Endothelial cell of hepatic sinusoid (primary cell): Measurements from ENCODE around the gene ACSF3.

Experiments used
- in situ Hi-C: cut with HindIII; loops from 2 replicates; pipeline ENCODE4 v1.10.0; 2017; ENCODE audit warnings: low sequenced_read_pairs

The ACSF3 gene

GRCh38 chr16:89140981-89141883 lies 47.6 kb downstream of the ACSF3 start:
- in situ Hi-C loops = loop anchor here (10.0 kb wide), 1 partner anchor 116 kb away; no protein-coding TSS in a partner anchor

- in situ Hi-C loops = loop anchor here (10.0 kb wide), 1 partner anchor 117 kb away; no protein-coding TSS in a partner anchor
Measured at GRCh38 chr16:89141884-89142267, 48.2 kb downstream of the ACSF3 start.

GRCh38 chr16:89142474-89143195 lies 49.0 kb downstream of the ACSF3 start:
- in situ Hi-C loops = loop anchor here (10.0 kb wide), 1 partner anchor 118 kb away; no protein-coding TSS in a partner anchor

- in situ Hi-C loops = loop anchor here (10.0 kb wide), 1 partner anchor 118 kb away; no protein-coding TSS in a partner anchor
Measured at GRCh38 chr16:89143201-89143741, 49.6 kb downstream of the ACSF3 start.

DNA sequence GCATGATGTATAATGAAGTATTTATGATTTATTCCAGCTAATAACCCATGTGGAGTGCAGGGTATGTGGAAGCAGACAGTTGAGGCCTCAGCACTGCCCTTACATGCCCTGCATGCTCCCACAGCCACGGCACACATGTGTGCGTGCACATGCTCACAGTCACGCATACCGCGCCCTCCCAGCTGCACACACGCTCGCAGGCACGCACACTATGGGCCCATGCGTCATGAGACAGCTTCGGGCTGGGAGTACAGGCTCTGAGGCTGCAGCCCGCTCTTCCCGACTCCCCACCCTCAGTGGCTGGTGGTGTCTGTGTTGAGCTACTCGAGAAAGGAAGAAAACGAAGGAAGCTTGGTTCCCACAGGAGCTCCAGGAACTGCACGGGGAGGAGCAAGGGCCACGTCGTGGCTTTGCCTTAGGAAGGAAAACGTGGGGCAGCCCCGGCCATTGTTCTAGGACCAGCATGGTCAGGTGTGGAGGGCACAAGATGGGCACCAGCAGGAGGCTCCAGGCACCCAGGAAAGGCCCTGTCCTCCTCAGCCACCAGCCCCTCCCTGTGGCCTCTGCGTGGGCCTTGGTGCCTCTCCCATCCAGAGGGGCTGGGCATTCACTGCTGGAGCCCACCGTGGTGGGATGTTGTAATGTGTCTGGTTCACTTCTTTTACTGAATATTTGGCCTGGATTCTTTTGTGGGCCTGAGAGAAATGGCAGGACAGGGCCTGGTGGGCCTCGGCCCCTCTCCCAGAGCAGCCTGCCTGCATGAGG lies 50.4 kb downstream of the ACSF3 start:
- in situ Hi-C loops = loop anchor here (10.0 kb wide), 1 partner anchor 119 kb away; no protein-coding TSS in a partner anchor

GRCh38 chr16:89144681-89145080 lies 51.0 kb downstream of the ACSF3 start:
- in situ Hi-C loops = loop anchor here (10.0 kb wide), 1 partner anchor 120 kb away; no protein-coding TSS in a partner anchor

GRCh38 chr16:89145406-89146161 lies 51.9 kb downstream of the ACSF3 start:
- in situ Hi-C loops = loop anchor here (10.0 kb wide), 1 partner anchor 121 kb away; no protein-coding TSS in a partner anchor

DNA sequence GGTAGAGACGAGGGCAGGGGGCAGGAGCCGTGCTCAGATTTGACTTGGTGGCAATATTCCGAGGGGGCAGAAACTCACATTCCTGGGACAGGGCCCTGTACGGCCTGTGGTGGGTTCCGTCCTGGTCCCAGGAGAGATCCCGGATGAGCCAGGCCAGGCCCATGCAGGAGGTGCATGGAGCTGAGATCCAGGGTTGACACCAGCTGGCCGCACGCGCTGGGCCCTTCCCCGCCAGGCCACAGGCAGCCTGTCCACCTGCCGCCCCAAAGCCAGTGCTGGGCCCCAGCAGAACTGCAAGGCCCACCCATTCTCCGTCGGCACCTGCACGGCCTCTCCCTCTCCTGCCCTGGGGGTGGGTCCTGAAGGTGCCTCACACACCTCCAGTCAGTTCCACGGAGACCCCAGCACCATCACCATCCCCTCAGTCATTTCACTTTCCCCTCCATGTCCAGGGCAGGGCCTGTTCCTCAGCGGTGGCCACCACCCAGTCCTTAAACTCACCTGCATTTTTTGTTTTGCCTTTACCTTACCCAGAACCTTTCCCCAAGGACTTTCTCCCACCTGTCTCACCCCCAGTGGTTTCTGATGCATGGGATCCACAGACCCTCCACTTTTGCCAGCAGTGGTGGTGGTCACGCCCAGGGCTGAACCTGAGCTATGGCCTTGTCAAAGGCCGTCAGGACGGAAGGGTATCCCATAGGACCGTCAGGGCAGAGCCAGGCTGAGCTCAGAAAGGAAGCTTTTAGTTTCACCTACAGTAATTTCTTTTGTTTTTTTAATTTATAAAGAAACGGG lies 52.8 kb downstream of the ACSF3 start:
- in situ Hi-C loops = loop anchor here (10.0 kb wide), 1 partner anchor 122 kb away; no protein-coding TSS in a partner anchor

GRCh38 chr16:89147085-89147817 lies 53.6 kb downstream of the ACSF3 start:
- in situ Hi-C loops = loop anchor here (10.0 kb wide), 1 partner anchor 122 kb away; no protein-coding TSS in a partner anchor

GRCh38 chr16:89149386-89149785 lies 55.7 kb downstream of the ACSF3 start:
- in situ Hi-C loops = loop anchor here (10.0 kb wide), 1 partner anchor 125 kb away; no protein-coding TSS in a partner anchor

DNA sequence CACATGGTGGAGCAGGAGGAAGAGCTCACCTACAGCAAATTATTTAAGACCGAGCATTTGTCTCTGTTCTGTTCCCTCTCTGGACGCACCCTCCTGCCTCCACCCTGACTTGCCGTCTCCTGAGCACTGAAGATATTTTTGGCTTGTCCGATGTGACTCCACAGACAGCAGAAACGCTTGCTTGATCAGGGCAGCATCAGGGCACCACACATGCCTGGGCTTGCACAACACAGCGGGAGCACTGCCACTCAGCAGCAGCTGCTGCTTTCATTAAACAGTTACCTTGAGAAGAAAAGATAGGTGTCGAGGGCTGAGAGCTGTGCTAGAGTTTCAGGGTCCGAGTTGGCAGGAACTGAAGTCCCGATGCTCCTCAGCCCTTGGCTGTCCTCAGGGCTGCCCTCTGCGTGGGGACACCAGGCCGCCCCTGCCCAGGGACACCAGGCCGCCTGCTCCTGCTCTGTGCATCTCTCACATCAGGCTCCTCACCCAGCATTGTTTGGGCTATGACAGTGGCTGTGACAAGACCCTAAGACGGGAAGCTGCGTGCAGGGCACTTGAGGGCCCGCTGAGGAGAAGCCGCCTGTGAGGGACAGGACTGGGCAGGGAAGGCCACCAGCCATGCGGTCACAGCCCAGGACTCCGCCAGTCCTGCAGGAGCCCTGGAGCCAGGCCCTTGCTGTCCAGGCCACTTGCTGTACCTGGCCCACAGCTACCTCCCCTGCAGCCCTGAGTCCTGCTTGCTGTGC lies 56.6 kb downstream of the ACSF3 start:
- in situ Hi-C loops = no loop called here

DNA sequence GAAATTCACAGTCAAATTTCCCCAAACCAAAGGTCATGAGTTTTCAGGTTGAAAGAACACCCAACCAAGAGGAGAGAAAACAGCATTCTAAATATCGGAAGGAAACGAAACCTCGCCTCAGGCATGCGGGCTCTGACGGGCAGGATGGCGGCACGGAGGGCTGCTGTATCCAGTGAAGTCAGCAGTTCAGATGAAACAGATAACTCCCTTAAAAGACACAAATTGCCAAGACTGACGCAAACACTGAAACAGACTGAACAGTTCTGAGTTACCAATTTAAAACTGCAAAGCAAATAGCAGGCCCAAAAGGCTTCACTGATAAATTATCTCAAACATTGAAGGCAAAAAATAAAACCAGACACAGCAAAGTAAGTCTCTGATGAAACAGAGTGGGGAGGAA lies 57.3 kb downstream of the ACSF3 start:
- in situ Hi-C loops = no loop called here

DNA sequence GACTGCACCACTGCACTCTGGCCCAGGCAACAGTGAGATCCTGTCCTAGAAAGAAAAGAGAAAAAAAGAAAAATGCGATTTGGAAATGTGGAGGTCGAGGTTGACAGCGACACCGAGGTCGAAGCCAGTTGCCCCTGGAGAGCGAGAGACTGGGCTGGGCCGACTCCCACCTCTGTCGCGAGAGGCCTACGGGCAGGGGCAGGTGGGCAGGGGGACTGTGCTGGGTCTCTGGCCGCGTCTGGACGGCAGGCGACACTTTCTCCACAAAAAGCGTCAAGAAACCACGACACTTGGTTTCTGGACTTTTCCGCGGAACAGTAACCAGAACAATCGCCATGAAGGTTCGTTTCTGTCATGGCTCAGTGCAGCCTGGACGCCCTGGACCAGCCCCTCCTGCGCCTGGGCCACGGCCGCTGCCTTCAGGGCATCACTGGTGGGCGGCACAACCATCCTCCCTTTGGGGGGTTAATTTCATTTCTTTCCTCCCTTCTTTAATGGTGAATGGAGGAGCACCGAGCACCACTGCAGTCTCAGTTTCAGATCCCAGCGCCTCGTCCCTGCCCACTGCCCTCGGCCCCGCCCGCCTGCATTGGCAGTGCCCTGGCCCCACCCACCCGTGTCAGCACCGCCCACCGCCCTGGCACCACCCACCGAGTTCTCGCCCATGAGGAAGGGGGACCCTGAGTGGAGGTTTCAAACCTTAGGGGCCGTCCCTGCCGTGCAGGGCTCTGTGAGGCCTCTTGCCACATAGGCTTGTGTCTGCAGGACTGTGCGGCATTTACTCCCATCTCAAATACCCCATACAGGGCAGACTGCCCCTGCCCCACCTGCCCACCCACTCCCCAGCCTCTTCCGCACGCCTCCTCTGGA lies 59.4 kb downstream of the ACSF3 start:
- in situ Hi-C loops = no loop called here

- in situ Hi-C loops = no loop called here
Measured at GRCh38 chr16:89153848-89154271, 60.2 kb downstream of the ACSF3 start.

GRCh38 chr16:89154390-89155183 lies 60.9 kb downstream of the ACSF3 start:
- in situ Hi-C loops = loop anchor here (5.0 kb wide), 2 partner anchors 57 to 63 kb away; partner anchors contain the start of gene ZNF778
